ENCODE results near the gene UBTD1.

The UBTD1 gene

GRCh38 chr10:97494863-97495506, 3.7 kb upstream of the UBTD1 start:
- no peak for DNase-seq (ENCODE audit: low read depth, low spot score)
- in situ Hi-C loops (cut with HindIII; ENCODE audit: low sequenced_read_pairs) = no loop called here

GRCh38 chr10:97497572-97498075, 1.1 kb upstream of the UBTD1 start:
- in situ Hi-C loops (cut with HindIII; ENCODE audit: low sequenced_read_pairs) = no loop called here
- TF ChIP-seq CTCF (IDR thresholded peaks at IDR 0.05; ENCODE audit: low read depth, low read length) = no peak
- H3K4me3 ChIP-seq (ENCODE audit: low read depth, low read length) = peak overlapping the region; percentile 98
- peak; percentile 75 for DNase-seq (ENCODE audit: low read depth, low spot score)

More at GRCh38 chr10:97494863-97495506, 3.7 kb upstream of the UBTD1 start:
- no peak overlapping the region for H3K4me3 ChIP-seq (ENCODE audit: low read depth, low read length)
- no peak for TF ChIP-seq CTCF (IDR thresholded peaks at IDR 0.05; ENCODE audit: low read depth, low read length)

- DNase-seq (ENCODE audit: low read depth, low spot score) = peak; percentile 99
- in situ Hi-C loops (cut with HindIII; ENCODE audit: low sequenced_read_pairs) = no loop called here
- no peak for TF ChIP-seq CTCF (IDR thresholded peaks at IDR 0.05; ENCODE audit: low read depth, low read length)
- peak within 1 kb of the TSS; percentile 98 for H3K4me3 ChIP-seq (ENCODE audit: low read depth, low read length)
Observed at GRCh38 chr10:97498076-97498840, 466 bp upstream of the UBTD1 start, which contains the start of gene MMS19. Gene MMS19, minus strand, starts transcription at chr10:97498422. Its CDS starts 38 bp downstream, at chr10:97498384.

- DNase-seq (ENCODE audit: low read depth, low spot score) = peak; percentile 61
- no peak for TF ChIP-seq CTCF (IDR thresholded peaks at IDR 0.05; ENCODE audit: low read depth, low read length)
- H3K4me3 ChIP-seq (ENCODE audit: low read depth, low read length) = peak overlapping the region; percentile 98
- in situ Hi-C loops (cut with HindIII; ENCODE audit: low sequenced_read_pairs) = no loop called here
Observed at GRCh38 chr10:97499561-97500296, 1.0 kb downstream of the UBTD1 start.

- in situ Hi-C loops (cut with HindIII; ENCODE audit: low sequenced_read_pairs) = no loop called here
- no peak for TF ChIP-seq CTCF (IDR thresholded peaks at IDR 0.05; ENCODE audit: low read depth, low read length)
- peak overlapping the region; percentile 98 for H3K4me3 ChIP-seq (ENCODE audit: low read depth, low read length)
- DNase-seq (ENCODE audit: low read depth, low spot score) = no peak
Observed at GRCh38 chr10:97500297-97500575, 1.5 kb downstream of the UBTD1 start.

GRCh38 chr10:97502916-97503315, 4.2 kb downstream of the UBTD1 start:
- no peak for TF ChIP-seq CTCF (IDR thresholded peaks at IDR 0.05; ENCODE audit: low read depth, low read length)
- H3K4me3 ChIP-seq (ENCODE audit: low read depth, low read length) = no peak overlapping the region
- in situ Hi-C loops (cut with HindIII; ENCODE audit: low sequenced_read_pairs) = no loop called here
- no peak for DNase-seq (ENCODE audit: low read depth, low spot score)
